ENCODE results near the gene DGKH.
A peak's percentile ranks its signal among the peaks of the same experiment; 100 is the strongest.

The DGKH gene

GRCh38 chr13:42246541-42246940 lies 198.1 kb downstream of the DGKH start:
- H3K27ac ChIP-seq (ENCODE audit: low read depth, low read length), result no peak overlapping the region
- H3K4me3 ChIP-seq (ENCODE audit: low read length), result no peak overlapping the region
- H3K36me3 ChIP-seq (ENCODE audit: control insufficient read depth, insufficient read depth, low read length), result no peaks in the 10 kb centered on the region
- no peaks in the 10 kb centered on the region for H3K4me1 ChIP-seq (ENCODE audit: control insufficient read depth, insufficient read depth, low read length)
- H3K9ac ChIP-seq (ENCODE audit: low read length), result no peak overlapping the region
- no peaks in the 10 kb centered on the region for H3K27me3 ChIP-seq (ENCODE audit: control insufficient read depth, insufficient read depth, low read length)

GRCh38 chr13:42247883-42248282 lies 199.4 kb downstream of the DGKH start:
- H3K4me1 ChIP-seq (ENCODE audit: control insufficient read depth, insufficient read depth, low read length), result no peaks in the 10 kb centered on the region

GRCh38 chr13:42255886-42256285 lies 207.4 kb downstream of the DGKH start:
- H3K4me1 ChIP-seq (ENCODE audit: control insufficient read depth, insufficient read depth, low read length), result no peaks in the 10 kb centered on the region
- no peaks in the 10 kb centered on the region for H3K36me3 ChIP-seq (ENCODE audit: control insufficient read depth, insufficient read depth, low read length)
- H3K27ac ChIP-seq (ENCODE audit: low read depth, low read length), result no peak overlapping the region
- H3K27me3 ChIP-seq (ENCODE audit: control insufficient read depth, insufficient read depth, low read length), result no peaks in the 10 kb centered on the region
- H3K9ac ChIP-seq (ENCODE audit: low read length), result no peak overlapping the region
- no peak overlapping the region for H3K4me3 ChIP-seq (ENCODE audit: low read length)

More at GRCh38 chr13:42247883-42248282, 199.4 kb downstream of the DGKH start:
- Histone ChIP-seq H3K9ac (ENCODE audit: low read length) (no peak overlapping the region), H3K27ac (ENCODE audit: low read depth, low read length) (no peak overlapping the region), H3K27me3 (ENCODE audit: control insufficient read depth, insufficient read depth, low read length) (no peaks in the 10 kb centered on the region), H3K4me3 (ENCODE audit: low read length) (no peak overlapping the region), H3K36me3 (ENCODE audit: control insufficient read depth, insufficient read depth, low read length) (no peaks in the 10 kb centered on the region)

GRCh38 chr13:42258747-42259146 lies 210.3 kb downstream of the DGKH start:
- Histone ChIP-seq H3K27me3 (ENCODE audit: control insufficient read depth, insufficient read depth, low read length) (no peaks in the 10 kb centered on the region), H3K27ac (ENCODE audit: low read depth, low read length) (no peak overlapping the region), H3K36me3 (ENCODE audit: control insufficient read depth, insufficient read depth, low read length) (no peaks in the 10 kb centered on the region), H3K9ac (ENCODE audit: low read length) (no peak overlapping the region), H3K4me3 (ENCODE audit: low read length) (no peak overlapping the region), H3K4me1 (ENCODE audit: control insufficient read depth, insufficient read depth, low read length) (no peaks in the 10 kb centered on the region)

GRCh38 chr13:42259515-42259914 lies 211.1 kb downstream of the DGKH start:
- no peaks in the 10 kb centered on the region for H3K36me3 ChIP-seq (ENCODE audit: control insufficient read depth, insufficient read depth, low read length)

GRCh38 chr13:42260903-42261654 lies 212.6 kb downstream of the DGKH start:
- H3K4me3 ChIP-seq (ENCODE audit: low read length), result no peak overlapping the region
- no peaks in the 10 kb centered on the region for H3K36me3 ChIP-seq (ENCODE audit: control insufficient read depth, insufficient read depth, low read length)
- no peak overlapping the region for H3K9ac ChIP-seq (ENCODE audit: low read length)
- no peaks in the 10 kb centered on the region for H3K4me1 ChIP-seq (ENCODE audit: control insufficient read depth, insufficient read depth, low read length)
- H3K27me3 ChIP-seq (ENCODE audit: control insufficient read depth, insufficient read depth, low read length), result no peaks in the 10 kb centered on the region
- no peak overlapping the region for H3K27ac ChIP-seq (ENCODE audit: low read depth, low read length)

More at GRCh38 chr13:42259515-42259914, 211.1 kb downstream of the DGKH start:
- no peaks in the 10 kb centered on the region for H3K4me1 ChIP-seq (ENCODE audit: control insufficient read depth, insufficient read depth, low read length)
- no peak overlapping the region for H3K27ac ChIP-seq (ENCODE audit: low read depth, low read length)
- H3K9ac ChIP-seq (ENCODE audit: low read length), result no peak overlapping the region
- H3K4me3 ChIP-seq (ENCODE audit: low read length), result no peak overlapping the region
- no peaks in the 10 kb centered on the region for H3K27me3 ChIP-seq (ENCODE audit: control insufficient read depth, insufficient read depth, low read length)

- Histone ChIP-seq H3K9ac (ENCODE audit: low read length) (no peak overlapping the region), H3K4me1 (ENCODE audit: control insufficient read depth, insufficient read depth, low read length) (no peaks in the 10 kb centered on the region)
These were observed 218.0 kb downstream of the DGKH start for GRCh38 chr13:42266473-42266872.

GRCh38 chr13:42270160-42270856 lies 221.9 kb downstream of the DGKH start:
- Histone ChIP-seq H3K27ac (ENCODE audit: low read depth, low read length) (no peak overlapping the region), H3K4me1 (ENCODE audit: control insufficient read depth, insufficient read depth, low read length) (peaks cover 3% of the 10 kb centered on the region), H3K9ac (ENCODE audit: low read length) (no peak overlapping the region), H3K36me3 (ENCODE audit: control insufficient read depth, insufficient read depth, low read length) (no peaks in the 10 kb centered on the region), H3K27me3 (ENCODE audit: control insufficient read depth, insufficient read depth, low read length) (no peaks in the 10 kb centered on the region), H3K4me3 (ENCODE audit: low read length) (no peak overlapping the region)

More at GRCh38 chr13:42266473-42266872, 218.0 kb downstream of the DGKH start:
- H3K27ac ChIP-seq (ENCODE audit: low read depth, low read length), result no peak overlapping the region
- no peak overlapping the region for H3K4me3 ChIP-seq (ENCODE audit: low read length)
- H3K36me3 ChIP-seq (ENCODE audit: control insufficient read depth, insufficient read depth, low read length), result no peaks in the 10 kb centered on the region
- H3K27me3 ChIP-seq (ENCODE audit: control insufficient read depth, insufficient read depth, low read length), result no peaks in the 10 kb centered on the region

GRCh38 chr13:42270857-42271215 lies 222.4 kb downstream of the DGKH start:
- H3K36me3 ChIP-seq (ENCODE audit: control insufficient read depth, insufficient read depth, low read length), result no peaks in the 10 kb centered on the region
- no peak overlapping the region for H3K9ac ChIP-seq (ENCODE audit: low read length)
- H3K4me1 ChIP-seq (ENCODE audit: control insufficient read depth, insufficient read depth, low read length), result peaks cover 3% of the 10 kb centered on the region
- no peak overlapping the region for H3K27ac ChIP-seq (ENCODE audit: low read depth, low read length)
- peak overlapping the region; percentile 77 for H3K4me3 ChIP-seq (ENCODE audit: low read length)
- H3K27me3 ChIP-seq (ENCODE audit: control insufficient read depth, insufficient read depth, low read length), result no peaks in the 10 kb centered on the region

GRCh38 chr13:42271337-42272114 lies 223.1 kb downstream of the DGKH start:
- H3K9ac ChIP-seq (ENCODE audit: low read length), result peak overlapping the region; percentile 42
- peak overlapping the region; percentile 92 for H3K27ac ChIP-seq (ENCODE audit: low read depth, low read length)
- H3K36me3 ChIP-seq (ENCODE audit: control insufficient read depth, insufficient read depth, low read length), result no peaks in the 10 kb centered on the region
- peak overlapping the region; percentile 77 for H3K4me3 ChIP-seq (ENCODE audit: low read length)
- peaks cover 3% of the 10 kb centered on the region for H3K4me1 ChIP-seq (ENCODE audit: control insufficient read depth, insufficient read depth, low read length)
- no peaks in the 10 kb centered on the region for H3K27me3 ChIP-seq (ENCODE audit: control insufficient read depth, insufficient read depth, low read length)

GRCh38 chr13:42272115-42272803 lies 223.8 kb downstream of the DGKH start, which contains the start of gene AKAP11:
Gene AKAP11, plus strand, starts transcription at chr13:42272152. Its CDS starts 14,197 bp downstream, at chr13:42286349.
- peak within 1 kb of the TSS; percentile 42 for H3K9ac ChIP-seq (ENCODE audit: low read length)
- H3K4me3 ChIP-seq (ENCODE audit: low read length), result peak within 1 kb of the TSS; percentile 91
- H3K27me3 ChIP-seq (ENCODE audit: control insufficient read depth, insufficient read depth, low read length), result no peaks in the 10 kb centered on the region
- H3K36me3 ChIP-seq (ENCODE audit: control insufficient read depth, insufficient read depth, low read length), result no peaks in the 10 kb centered on the region
- H3K4me1 ChIP-seq (ENCODE audit: control insufficient read depth, insufficient read depth, low read length), result peaks cover 3% of the 10 kb centered on the region
- peak within 1 kb of the TSS; percentile 92 for H3K27ac ChIP-seq (ENCODE audit: low read depth, low read length)

GRCh38 chr13:42272804-42273175 lies 224.3 kb downstream of the DGKH start:
- H3K36me3 ChIP-seq (ENCODE audit: control insufficient read depth, insufficient read depth, low read length), result no peaks in the 10 kb centered on the region
- H3K4me1 ChIP-seq (ENCODE audit: control insufficient read depth, insufficient read depth, low read length), result peaks cover 3% of the 10 kb centered on the region
- H3K27ac ChIP-seq (ENCODE audit: low read depth, low read length), result peak overlapping the region; percentile 92

More at GRCh38 chr13:42272804-42273175, 224.3 kb downstream of the DGKH start:
- Histone ChIP-seq H3K27me3 (ENCODE audit: control insufficient read depth, insufficient read depth, low read length) (no peaks in the 10 kb centered on the region), H3K9ac (ENCODE audit: low read length) (peak overlapping the region; percentile 7), H3K4me3 (ENCODE audit: low read length) (peak overlapping the region; percentile 91)
